CD4-positive, alpha-beta T cell (primary cell): ENCODE data around the gene DIP2C. TPM values are rescaled to one million over a fixed set of nuclear protein-coding genes. Genes with fewer than 3 reads are reported as not detected.

Source experiments
- ATAC-seq: fragments of 200-7000 bp; cut with Tn5 transposase; one replicate; pipeline ENCODE4 v1.10.0; 2022; ENCODE audit warnings: mild to moderate bottlenecking; ENCODE audit not compliant: poor library complexity
- CTCF ChIA-PET: fragments of 350-600 bp; sonication (Branson Sonifier 250); formaldehyde crosslinking; loops from one replicate; lab custom pipeline; 2021; ENCODE audit warnings: antibody characterized with exemption, inconsistent platforms; lab: Charles Lee
- POLR2A ChIA-PET: fragments of 350-600 bp; sonication (Branson Sonifier 250); formaldehyde crosslinking; loops from one replicate; lab custom pipeline; 2021; ENCODE audit warnings: antibody characterized with exemption, inconsistent platforms; lab: Charles Lee
- DNase-seq, 14 experiments: peaks; one replicate each; pipeline ENCODE4 v3.0.0-alpha.2; 2013 to 2020; ENCODE audit warnings: mixed read lengths in 2 of 14
- H3K27ac ChIP-seq, 2 donors: one replicate each; pipeline versions ENCODE4 v1.5.1 to v1.7.0; 2013; ENCODE audit warnings: low read length in 2 of 2, low read depth in 1 of 2, mild to moderate bottlenecking in 1 of 2
- H3K27me3 ChIP-seq, 2 experiments: 1 replicate in 1 of 2; 2 replicates in 1 of 2; pipeline versions ENCODE4 v1.6.1 to v1.7.0; 2013; ENCODE audit warnings: low read length in 2 of 2, control low read depth in 1 of 2, mild to moderate bottlenecking in 1 of 2, moderate library complexity in 1 of 2; ENCODE audit not compliant: insufficient read depth in 2 of 2, control insufficient read depth in 1 of 2
- H3K36me3 ChIP-seq: one replicate; pipeline ENCODE4 v1.6.1; 2013; ENCODE audit warnings: low read length, control low read depth; ENCODE audit not compliant: insufficient read depth
- H3K4me1 ChIP-seq: one replicate; pipeline ENCODE4 v1.6.1; 2013; ENCODE audit warnings: low read length, control low read depth; ENCODE audit not compliant: insufficient read depth
- H3K4me3 ChIP-seq: one replicate; pipeline ENCODE4 v1.5.1; 2013; ENCODE audit warnings: mild to moderate bottlenecking, low read length, moderate library complexity
- H3K9me3 ChIP-seq, 2 experiments: 1 replicate in 1 of 2; 2 replicates in 1 of 2; pipeline versions ENCODE4 v1.6.1 to v1.7.0; 2013; ENCODE audit warnings: low read length in 2 of 2, mild to moderate bottlenecking in 2 of 2, control low read depth in 1 of 2, moderate library complexity in 1 of 2; ENCODE audit not compliant: control insufficient read depth in 1 of 2, insufficient read depth in 1 of 2
- H3K27ac Mint-ChIP-seq: one replicate; pipeline ENCODE4 v1.8.0; 2020; ENCODE audit warnings: mixed read lengths
- H3K27me3 Mint-ChIP-seq: one replicate; pipeline ENCODE4 v1.8.0; 2021; ENCODE audit warnings: mixed read lengths
- H3K36me3 Mint-ChIP-seq: one replicate; pipeline ENCODE4 v1.8.0; 2021; ENCODE audit warnings: low read depth, mixed read lengths
- H3K4me1 Mint-ChIP-seq: one replicate; pipeline ENCODE4 v1.8.0; 2021; ENCODE audit warnings: low read depth, mixed read lengths
- H3K4me3 Mint-ChIP-seq: one replicate; pipeline ENCODE4 v1.8.0; 2020; ENCODE audit warnings: mild to moderate bottlenecking, mixed read lengths
- H3K9me3 Mint-ChIP-seq: one replicate; pipeline ENCODE4 v1.8.0; 2020; ENCODE audit warnings: mixed read lengths
- intact Hi-C, 2 experiments: fragments of 100-400 bp; cut with DNase I in 1 of 2; cut with micrococcal nuclease in 1 of 2; formaldehyde crosslinking; loops; one replicate each; pipeline versions ENCODE4 v1.15.1 to v1.9.0; 2023 to 2025; cut with DNase I, micrococcal nuclease
- total RNA-seq, 174 experiments: library from RNA in 2 of 174; stranded (reverse) in 2 of 174; gene quantifications; one replicate each; pipeline ENCODE4 v1.2.3 and lab custom pipeline; 2021 to 2026
- TF ChIP-seq, protein P1 (sequence below): fragments of 200-600 bp; IDR thresholded peaks from one replicate; pipeline ENCODE4 v1.8.0; 2022; ENCODE audit warnings: antibody characterized with exemption, mild to moderate bottlenecking

Gene DIP2C
- total RNA-seq, 2 experiments from 2014 or later: 4.1 TPM

DNA sequence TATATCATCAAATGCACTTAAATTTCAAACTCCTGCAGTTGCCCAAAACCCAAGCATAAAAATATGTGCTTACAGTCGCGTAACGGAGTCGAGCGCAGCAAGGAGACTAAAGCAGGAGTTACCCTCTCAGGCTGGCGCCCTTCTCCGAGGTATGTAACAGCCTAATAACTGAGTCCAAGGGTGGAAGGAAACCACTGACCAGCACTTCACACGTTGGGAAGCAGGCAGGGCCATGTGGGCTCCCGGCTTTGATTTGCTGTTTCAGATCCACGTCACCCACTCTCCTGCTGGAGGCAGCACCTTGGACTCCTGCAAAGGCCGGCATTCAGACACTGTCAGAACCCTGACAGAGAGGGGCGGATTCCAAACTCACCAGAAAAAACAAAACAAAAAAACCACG lies 123.8 kb downstream of the DIP2C start:
- DNase-seq: no peak
- Histone ChIP-seq H3K9me3 (peaks cover 13 to 25% of the 10 kb centered on the region in 2 experiments), H3K36me3 (no peaks in the 10 kb centered on the region), H3K4me1 (no peaks in the 10 kb centered on the region), H3K27ac (no peak overlapping the region), H3K4me3 (no peak overlapping the region), H3K27me3 (peaks cover 0 to 3% of the 10 kb centered on the region in 2 experiments)
- ChIA-PET CTCF (no interaction called here), POLR2A (no interaction called here)
- intact Hi-C loops: no loop called here
- Mint-ChIP-seq H3K36me3 (no peaks in the 10 kb centered on the region), H3K4me1 (no peaks in the 10 kb centered on the region), H3K4me3 (no peak overlapping the region), H3K27me3 (peaks cover 6% of the 10 kb centered on the region), H3K9me3 (peaks cover 7% of the 10 kb centered on the region), H3K27ac (no peak overlapping the region)
- TF ChIP-seq, protein P1, sequence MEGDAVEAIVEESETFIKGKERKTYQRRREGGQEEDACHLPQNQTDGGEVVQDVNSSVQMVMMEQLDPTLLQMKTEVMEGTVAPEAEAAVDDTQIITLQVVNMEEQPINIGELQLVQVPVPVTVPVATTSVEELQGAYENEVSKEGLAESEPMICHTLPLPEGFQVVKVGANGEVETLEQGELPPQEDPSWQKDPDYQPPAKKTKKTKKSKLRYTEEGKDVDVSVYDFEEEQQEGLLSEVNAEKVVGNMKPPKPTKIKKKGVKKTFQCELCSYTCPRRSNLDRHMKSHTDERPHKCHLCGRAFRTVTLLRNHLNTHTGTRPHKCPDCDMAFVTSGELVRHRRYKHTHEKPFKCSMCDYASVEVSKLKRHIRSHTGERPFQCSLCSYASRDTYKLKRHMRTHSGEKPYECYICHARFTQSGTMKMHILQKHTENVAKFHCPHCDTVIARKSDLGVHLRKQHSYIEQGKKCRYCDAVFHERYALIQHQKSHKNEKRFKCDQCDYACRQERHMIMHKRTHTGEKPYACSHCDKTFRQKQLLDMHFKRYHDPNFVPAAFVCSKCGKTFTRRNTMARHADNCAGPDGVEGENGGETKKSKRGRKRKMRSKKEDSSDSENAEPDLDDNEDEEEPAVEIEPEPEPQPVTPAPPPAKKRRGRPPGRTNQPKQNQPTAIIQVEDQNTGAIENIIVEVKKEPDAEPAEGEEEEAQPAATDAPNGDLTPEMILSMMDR: no peak
- no peak for ATAC-seq

DNA sequence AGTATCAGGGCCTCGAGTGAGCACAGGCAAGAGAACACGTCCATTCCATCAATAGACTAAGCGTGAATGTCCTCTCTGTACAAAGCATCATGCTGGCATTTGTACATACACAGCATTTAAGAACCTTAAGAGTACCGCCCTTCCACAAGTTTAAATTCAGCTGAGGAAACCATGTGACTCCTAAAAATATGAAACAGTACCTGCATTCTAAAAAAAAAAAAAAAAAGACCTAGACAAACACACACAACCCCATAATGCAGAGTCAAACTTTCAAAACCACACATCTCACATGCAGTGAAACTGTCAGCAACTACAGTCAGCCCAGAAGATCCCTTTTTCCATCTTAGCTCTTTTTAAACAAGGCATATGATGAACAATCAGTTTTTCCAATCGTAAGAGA lies 124.3 kb downstream of the DIP2C start:
- Mint-ChIP-seq H3K4me3 (no peak overlapping the region), H3K9me3 (peaks cover 7% of the 10 kb centered on the region), H3K36me3 (no peaks in the 10 kb centered on the region), H3K27ac (no peak overlapping the region), H3K27me3 (peaks cover under 1% of the 10 kb centered on the region), H3K4me1 (no peaks in the 10 kb centered on the region)
- intact Hi-C loops: no loop called here
- ATAC-seq: no peak
- TF ChIP-seq, protein P1: no peak
- Histone ChIP-seq H3K36me3 (no peaks in the 10 kb centered on the region), H3K4me3 (no peak overlapping the region), H3K9me3 (peaks cover 13 to 21% of the 10 kb centered on the region in 2 experiments), H3K4me1 (no peaks in the 10 kb centered on the region), H3K27me3 (peaks cover 0 to 3% of the 10 kb centered on the region in 2 experiments), H3K27ac (no peak overlapping the region)
- ChIA-PET POLR2A (no interaction called here), CTCF (no interaction called here)
- DNase-seq: no peak

DNA sequence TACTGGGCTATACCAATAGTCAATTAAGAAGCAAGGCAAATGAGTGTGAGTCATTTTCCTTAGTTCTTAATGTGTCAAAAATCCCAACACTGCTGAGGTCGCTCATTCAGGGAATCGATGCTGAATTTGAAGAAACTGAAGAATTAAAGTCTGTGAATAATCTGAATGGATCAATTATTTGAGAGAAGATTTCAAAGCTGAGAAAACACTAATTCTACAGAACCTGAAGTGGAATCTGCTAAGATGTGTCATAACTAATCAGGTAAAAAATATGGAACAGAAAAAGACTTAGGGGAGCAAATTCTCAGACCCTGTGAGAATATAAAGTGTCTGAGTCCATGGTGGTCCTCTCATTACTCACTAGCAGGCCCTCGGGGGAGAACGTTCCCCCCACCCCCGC lies 125.6 kb downstream of the DIP2C start:
- no peak overlapping the region for H3K27ac Mint-ChIP-seq
- intact Hi-C loops: no loop called here
- H3K4me1 ChIP-seq: no peaks in the 10 kb centered on the region

More for the DNA sequence above, 125.6 kb downstream of the DIP2C start:
- H3K9me3 ChIP-seq: peaks cover 13% of the 10 kb centered on the region in 2 experiments
- no peak overlapping the region for H3K27ac ChIP-seq
- no peaks in the 10 kb centered on the region for H3K4me1 Mint-ChIP-seq
- ChIA-PET CTCF (no interaction called here), POLR2A (no interaction called here)
- no peaks in the 10 kb centered on the region for H3K36me3 ChIP-seq
- DNase-seq (no peak), ATAC-seq (no peak)
- no peak overlapping the region for H3K4me3 Mint-ChIP-seq
- no peak overlapping the region for H3K4me3 ChIP-seq
- no peaks in the 10 kb centered on the region for H3K27me3 Mint-ChIP-seq
- TF ChIP-seq, protein P1: no peak
- H3K9me3 Mint-ChIP-seq: peaks cover 7% of the 10 kb centered on the region
- no peaks in the 10 kb centered on the region for H3K27me3 ChIP-seq
- H3K36me3 Mint-ChIP-seq: no peaks in the 10 kb centered on the region
